H9 (cell line): ENCODE data around the gene KRT15. TPM values are rescaled to one million over a fixed set of nuclear protein-coding genes. Genes with fewer than 3 reads are reported as not detected.

Experiments
- DNase-seq: peaks from one replicate; pipeline ENCODE4 v3.0.0-alpha.2; 2017
- H2AFZ ChIP-seq: one replicate; pipeline ENCODE4 v1.6.1; 2013; ENCODE audit warnings: mild to moderate bottlenecking, low read length, control low read depth, moderate library complexity
- H2AK5ac ChIP-seq: 2 replicates; pipeline ENCODE4 v1.6.1; 2013; ENCODE audit warnings: low read length, control low read depth, mixed read lengths; ENCODE audit not compliant: insufficient read length
- H2BK120ac ChIP-seq: one replicate; pipeline ENCODE4 v1.6.1; 2013; ENCODE audit warnings: low read depth, mild to moderate bottlenecking, low read length, control low read depth, inconsistent platforms; ENCODE audit not compliant: poor library complexity, severe bottlenecking
- H2BK12ac ChIP-seq: 2 replicates; pipeline ENCODE4 v1.6.1; 2013; ENCODE audit warnings: low read length, control low read depth, mixed read lengths, low read depth; ENCODE audit not compliant: insufficient read length
- H2BK15ac ChIP-seq: 2 replicates; pipeline ENCODE4 v1.6.1; 2013; ENCODE audit warnings: low read depth, low read length, control low read depth
- H2BK20ac ChIP-seq: one replicate; pipeline ENCODE4 v1.6.1; 2013; ENCODE audit warnings: low read depth, mild to moderate bottlenecking, low read length, control low read depth, inconsistent platforms; ENCODE audit not compliant: poor library complexity, severe bottlenecking
- H2BK5ac ChIP-seq: 2 replicates; pipeline ENCODE4 v1.6.1; 2013; ENCODE audit warnings: low read length, control low read depth, mixed read lengths; ENCODE audit not compliant: insufficient read length
- H3K14ac ChIP-seq: 2 replicates; pipeline ENCODE4 v1.6.1; 2013; ENCODE audit warnings: low read length, control low read depth; ENCODE audit not compliant: insufficient read depth
- H3K18ac ChIP-seq: 2 replicates; pipeline ENCODE4 v1.6.1; 2013; ENCODE audit warnings: low read depth, mild to moderate bottlenecking, mixed read lengths, low read length, control low read depth; ENCODE audit not compliant: insufficient read length
- H3K23ac ChIP-seq: 2 replicates; pipeline ENCODE4 v1.6.1; 2013; ENCODE audit warnings: low read length, control low read depth, mixed read lengths, low read depth; ENCODE audit not compliant: insufficient read length
- H3K23me2 ChIP-seq: 2 replicates; pipeline ENCODE4 v1.6.1; 2013; ENCODE audit warnings: low read depth, mild to moderate bottlenecking, mixed read lengths, low read length, control low read depth; ENCODE audit not compliant: insufficient read length, poor library complexity, severe bottlenecking
- H3K27ac ChIP-seq: 2 replicates; pipeline ENCODE4 v1.5.1; 2013; ENCODE audit warnings: low read length, control low read depth, mixed read lengths, low read depth; ENCODE audit not compliant: insufficient read length
- H3K27me3 ChIP-seq: 2 replicates; pipeline ENCODE4 v1.6.1; 2013; ENCODE audit warnings: low read length, control low read depth, inconsistent platforms; ENCODE audit not compliant: insufficient read depth
- H3K4ac ChIP-seq: 2 replicates; pipeline ENCODE4 v1.6.1; 2013; ENCODE audit warnings: low read depth, mild to moderate bottlenecking, control low read depth, inconsistent platforms, low read length, moderate library complexity
- H3K4me1 ChIP-seq: 2 replicates; pipeline ENCODE4 v1.6.1; 2013; ENCODE audit warnings: low read length, control low read depth, inconsistent platforms; ENCODE audit not compliant: insufficient read depth
- H3K4me2 ChIP-seq: 2 replicates; pipeline ENCODE4 v1.6.1; 2013; ENCODE audit warnings: low read length, control low read depth, mixed read lengths; ENCODE audit not compliant: insufficient read length, insufficient read depth
- H3K56ac ChIP-seq: 2 replicates; pipeline ENCODE4 v1.6.1; 2013; ENCODE audit warnings: low read depth, mild to moderate bottlenecking, mixed read lengths, low read length, control low read depth; ENCODE audit not compliant: insufficient read length
- H3K79me1 ChIP-seq: 2 replicates; pipeline ENCODE4 v1.6.1; 2013; ENCODE audit warnings: low read depth, mild to moderate bottlenecking, moderate library complexity, low read length, control low read depth, inconsistent platforms; ENCODE audit not compliant: insufficient read depth, poor library complexity, severe bottlenecking
- H3K79me2 ChIP-seq: 2 replicates; pipeline ENCODE4 v1.6.1; 2013; ENCODE audit warnings: low read length, control low read depth, inconsistent platforms; ENCODE audit not compliant: insufficient read depth
- H3K9ac ChIP-seq: 2 replicates; pipeline ENCODE4 v1.6.1; 2013; ENCODE audit warnings: low read length, control low read depth, mixed read lengths; ENCODE audit not compliant: insufficient read length; ENCODE audit errors: extremely low read depth
- H3K9me3 ChIP-seq: one replicate; pipeline ENCODE4 v1.6.1; 2013; ENCODE audit warnings: low read depth, low read length, inconsistent platforms; ENCODE audit not compliant: control insufficient read depth
- H3T11ph ChIP-seq: one replicate; pipeline ENCODE4 v1.6.1; 2013; ENCODE audit warnings: mild to moderate bottlenecking, low read length, control low read depth, inconsistent platforms
- H4K20me1 ChIP-seq: one replicate; pipeline ENCODE4 v1.6.1; 2013; ENCODE audit not compliant: control insufficient read depth, insufficient read length, insufficient read depth
- H4K5ac ChIP-seq: 2 replicates; pipeline ENCODE4 v1.6.1; 2013; ENCODE audit warnings: low read depth, mild to moderate bottlenecking, mixed read lengths, low read length, control low read depth; ENCODE audit not compliant: insufficient read length
- H4K8ac ChIP-seq: replicated peaks from 2 replicates; pipeline ENCODE4 v1.6.1; 2013; ENCODE audit warnings: low read length, control low read depth, mixed read lengths, low read depth; ENCODE audit not compliant: insufficient read length
- H4K91ac ChIP-seq: 2 replicates; pipeline ENCODE4 v1.6.1; 2013; ENCODE audit warnings: low read depth, mild to moderate bottlenecking, moderate library complexity, mixed read lengths, low read length, control low read depth; ENCODE audit not compliant: insufficient read length
- H3K27ac Mint-ChIP-seq, 3 experiments: 2 replicates in 2 of 3; 3 replicates in 1 of 3; pipeline ENCODE4 v1.8.0; 2020 to 2021; ENCODE audit warnings: mixed read lengths in 3 of 3, mild to moderate bottlenecking in 1 of 3, moderate library complexity in 1 of 3
- H3K27me3 Mint-ChIP-seq: 2 replicates; pipeline ENCODE4 v1.8.0; 2021; ENCODE audit warnings: low read depth, mild to moderate bottlenecking, moderate library complexity, mixed read lengths
- H3K36me3 Mint-ChIP-seq, 3 experiments: 2 replicates in 2 of 3; 3 replicates in 1 of 3; pipeline ENCODE4 v1.8.0; 2020 to 2021; ENCODE audit warnings: low read depth in 3 of 3, mixed read lengths in 3 of 3; ENCODE audit not compliant: insufficient read depth in 1 of 3
- H3K4me1 Mint-ChIP-seq, 2 experiments: 2 replicates each; pipeline ENCODE4 v1.8.0; 2020; ENCODE audit warnings: mixed read lengths in 2 of 2
- H3K4me3 Mint-ChIP-seq, 2 experiments: 2 replicates in 1 of 2; 3 replicates in 1 of 2; pipeline ENCODE4 v1.8.0; 2020 to 2021; ENCODE audit warnings: mild to moderate bottlenecking in 2 of 2, mixed read lengths in 2 of 2, moderate library complexity in 1 of 2
- H3K9me3 Mint-ChIP-seq, 2 experiments: 2 replicates in 1 of 2; 3 replicates in 1 of 2; pipeline ENCODE4 v1.8.0; 2020; ENCODE audit warnings: mild to moderate bottlenecking in 2 of 2, mixed read lengths in 2 of 2, moderate library complexity in 1 of 2
- WGBS: extraction: QIAGEN DNeasy Blood & Tissue Kit; methylation state at CpG from one replicate; pipeline ENCODE4 v1.1.7; 2013; ENCODE audit warnings: missing lambda C conversion rate, low lambda C conversion rate, mixed read lengths; ENCODE audit not compliant: insufficient read length; ENCODE audit errors: extremely low coverage; 5-methylcytosine and 5-hydroxymethylcytosine counted together
- total RNA-seq: library from RNA; stranded (reverse); gene quantifications from 2 replicates; pipeline ENCODE4 v1.2.1, GENCODE V29; 2021
- TF ChIP-seq, protein P1 (sequence below): fragments of 200-600 bp; sonication (generic); conservative IDR thresholded peaks from 3 replicates; pipeline ENCODE4 v1.8.0; 2021; ENCODE audit warnings: antibody characterized with exemption, mild to moderate bottlenecking

The KRT15 gene
- total RNA-seq, 1 experiment from 2014 or later: 0.87 TPM

DNA sequence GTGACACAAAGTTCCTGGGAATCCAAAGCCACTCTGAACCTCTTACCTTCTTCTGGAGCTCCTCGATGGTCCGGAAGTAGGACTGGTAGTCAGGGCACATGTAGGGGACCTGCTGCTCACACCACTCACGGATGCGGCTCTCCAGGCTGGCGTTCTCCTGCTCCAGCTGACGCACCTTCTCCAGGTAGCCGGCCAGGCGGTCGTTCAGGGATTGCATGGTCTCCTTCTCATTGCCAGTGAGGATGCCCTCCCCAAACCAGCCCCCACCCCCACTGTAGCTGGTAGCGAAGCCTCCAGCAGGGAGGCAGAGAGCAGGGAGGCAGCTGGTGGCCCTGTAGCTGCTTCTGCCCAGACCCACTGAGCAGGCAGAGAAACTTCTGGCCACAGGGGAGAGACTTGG is 38.1 kb downstream of the KRT15 start:
- Mint-ChIP-seq H3K4me3 (no peak overlapping the region), H3K36me3 (no peaks in the 10 kb centered on the region), H3K27ac (no peak overlapping the region), H3K9me3 (no peaks in the 10 kb centered on the region), H3K4me1 (peaks cover 0 to 8% of the 10 kb centered on the region in 2 experiments; a peak in 3 of 4 replicates), H3K27me3 (peaks cover 4% of the 10 kb centered on the region)
- H3K9me3 ChIP-seq: no peaks in the 10 kb centered on the region
- no peak overlapping the region for H2AK5ac ChIP-seq
- no peak overlapping the region for H2AFZ ChIP-seq
- no peak overlapping the region for H3K9ac ChIP-seq
- H3K27me3 ChIP-seq: no peaks in the 10 kb centered on the region
- TF ChIP-seq, protein P1, sequence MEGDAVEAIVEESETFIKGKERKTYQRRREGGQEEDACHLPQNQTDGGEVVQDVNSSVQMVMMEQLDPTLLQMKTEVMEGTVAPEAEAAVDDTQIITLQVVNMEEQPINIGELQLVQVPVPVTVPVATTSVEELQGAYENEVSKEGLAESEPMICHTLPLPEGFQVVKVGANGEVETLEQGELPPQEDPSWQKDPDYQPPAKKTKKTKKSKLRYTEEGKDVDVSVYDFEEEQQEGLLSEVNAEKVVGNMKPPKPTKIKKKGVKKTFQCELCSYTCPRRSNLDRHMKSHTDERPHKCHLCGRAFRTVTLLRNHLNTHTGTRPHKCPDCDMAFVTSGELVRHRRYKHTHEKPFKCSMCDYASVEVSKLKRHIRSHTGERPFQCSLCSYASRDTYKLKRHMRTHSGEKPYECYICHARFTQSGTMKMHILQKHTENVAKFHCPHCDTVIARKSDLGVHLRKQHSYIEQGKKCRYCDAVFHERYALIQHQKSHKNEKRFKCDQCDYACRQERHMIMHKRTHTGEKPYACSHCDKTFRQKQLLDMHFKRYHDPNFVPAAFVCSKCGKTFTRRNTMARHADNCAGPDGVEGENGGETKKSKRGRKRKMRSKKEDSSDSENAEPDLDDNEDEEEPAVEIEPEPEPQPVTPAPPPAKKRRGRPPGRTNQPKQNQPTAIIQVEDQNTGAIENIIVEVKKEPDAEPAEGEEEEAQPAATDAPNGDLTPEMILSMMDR: no peak
- no peak overlapping the region for H2BK5ac ChIP-seq
- no peaks in the 10 kb centered on the region for H3K23me2 ChIP-seq
- no peak overlapping the region for H2BK12ac ChIP-seq
- H4K20me1 ChIP-seq: no peaks in the 10 kb centered on the region
- no peak overlapping the region for H3K4ac ChIP-seq
- no peak overlapping the region for H2BK15ac ChIP-seq
- H2BK120ac ChIP-seq: no peak overlapping the region
- H3K23ac ChIP-seq: no peak overlapping the region
- H3K79me2 ChIP-seq: no peaks in the 10 kb centered on the region
- no peak overlapping the region for H4K5ac ChIP-seq
- H3K56ac ChIP-seq: no peak overlapping the region
- no peak overlapping the region for H3T11ph ChIP-seq
- no peak overlapping the region for H3K18ac ChIP-seq
- H3K4me1 ChIP-seq: no peaks in the 10 kb centered on the region
- H3K79me1 ChIP-seq: no peaks in the 10 kb centered on the region
- no peak overlapping the region for H4K91ac ChIP-seq
- no peak for DNase-seq
- no peak overlapping the region for H3K4me2 ChIP-seq
- H3K14ac ChIP-seq: no peak overlapping the region
- no peak overlapping the region for H2BK20ac ChIP-seq
- no CpG with 5 or more reads among the region's 10 CpGs for WGBS
- H3K27ac ChIP-seq: no peak overlapping the region
- no peak overlapping the region for H4K8ac ChIP-seq
